Prostate gland (tissue), 2 donors: Measurements from ENCODE around the gene NXPE4. TPM values are rescaled to one million over a fixed set of nuclear protein-coding genes. Genes with fewer than 3 reads are reported as not detected.
"Not testable (repeated sequence)": the region's sequence is repeated elsewhere in the genome, so short reads cannot be mapped to it uniquely, and the experiment has no call there.

Experiments used
- DNase-seq: peaks from one replicate; pipeline ENCODE4 v3.0.0-alpha.2; 2019; ENCODE audit warnings: low spot score
- H3K27ac ChIP-seq, 2 donors: fragments of 200-600 bp; sonication (generic); 2 replicates each; pipeline ENCODE4 v1.5.1; 2017 to 2019
- H3K27me3 ChIP-seq: fragments of 200-600 bp; sonication (generic); replicated peaks from 2 replicates; pipeline ENCODE4 v1.5.1; 2019; ENCODE audit not compliant: insufficient read depth
- H3K36me3 ChIP-seq, 2 donors: fragments of 200-600 bp; sonication (generic); 1 replicate in 1 of 2; 2 replicates in 1 of 2; pipeline versions ENCODE4 v1.5.1 to v1.8.1; 2017 to 2019
- H3K4me1 ChIP-seq: fragments of 200-600 bp; sonication (generic); replicated peaks from 2 replicates; pipeline ENCODE4 v1.5.1; 2019
- H3K4me3 ChIP-seq, 2 donors: fragments of 200-600 bp; sonication (generic); 2 replicates each; pipeline ENCODE4 v1.5.1; 2017 to 2019
- H3K9me3 ChIP-seq: fragments of 200-600 bp; sonication (generic); 2 replicates; pipeline ENCODE4 v1.5.1; 2017
- POLR2A ChIP-seq: fragments of 450-650 bp; IDR thresholded peaks from one replicate; pipeline ENCODE4 v1.6.1; 2016; ENCODE audit warnings: antibody characterized with exemption, mild to moderate bottlenecking
- POLR2AphosphoS5 ChIP-seq: sonication (generic); formaldehyde crosslinking; IDR thresholded peaks from one replicate; pipeline ENCODE4 v1.6.1; 2017; ENCODE audit warnings: antibody characterized with exemption
- WGBS: methylation state at CpG from one replicate; pipeline ENCODE4 v1.1.5; 2018; 5-methylcytosine and 5-hydroxymethylcytosine counted together
- intact Hi-C: fragments of 100-400 bp; cut with DNase I; formaldehyde crosslinking; loops from one replicate; pipeline ENCODE4 v1.14.2; 2022
- total RNA-seq, 2 donors: library from RNA; depleted of rRNA; stranded (reverse); fragments of >200 nt; gene quantifications; one replicate each; pipeline ENCODE4 v1.1.0, GENCODE V29; 2016
- TF ChIP-seq, protein P1 (sequence below), 4 experiments: fragments of 200-600 bp in 2 of 4; fragments of 450-650 bp in 2 of 4; sonication (generic) in 2 of 4; IDR thresholded peaks; 1 replicate in 3 of 4; 2 replicates in 1 of 4; pipeline ENCODE4 v1.5.1; 2016 to 2019; ENCODE audit warnings: antibody characterized with exemption in 4 of 4, mild to moderate bottlenecking in 2 of 4, moderate library complexity in 2 of 4

The NXPE4 gene
- total RNA-seq, 2 donors from 2014 or later, result 0.18 to 12.3 TPM

DNA sequence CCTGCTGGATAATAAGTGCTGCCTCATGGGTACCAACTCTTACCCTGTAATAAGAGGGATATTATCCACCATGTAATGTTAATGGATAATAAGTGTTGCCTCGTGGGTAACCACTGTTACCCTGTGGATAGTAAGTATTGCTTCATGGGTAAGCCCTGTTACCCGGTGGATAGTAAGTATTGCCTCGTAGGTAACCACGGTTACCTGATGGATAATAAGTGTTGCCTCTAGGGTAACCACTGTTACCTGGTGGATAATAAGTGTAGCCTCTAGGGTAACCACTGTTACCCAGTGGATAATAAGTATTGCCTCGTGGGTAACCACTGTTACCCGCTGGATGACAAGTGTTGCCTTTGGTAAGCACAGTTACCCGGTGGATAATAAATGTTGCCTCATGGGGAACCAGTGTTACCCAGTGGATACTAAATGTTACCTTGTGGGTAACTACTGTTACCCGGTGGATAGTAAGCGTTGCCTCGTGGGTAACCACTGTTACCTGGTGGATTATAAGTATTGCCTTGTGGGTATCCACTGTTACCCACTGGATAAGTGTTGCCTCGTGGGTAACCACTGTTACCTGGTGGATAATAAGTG, 18.6 kb upstream of the NXPE4 start:
- TF ChIP-seq POLR2A (no peak), POLR2AphosphoS5 (no peak)
- TF ChIP-seq, protein P1, sequence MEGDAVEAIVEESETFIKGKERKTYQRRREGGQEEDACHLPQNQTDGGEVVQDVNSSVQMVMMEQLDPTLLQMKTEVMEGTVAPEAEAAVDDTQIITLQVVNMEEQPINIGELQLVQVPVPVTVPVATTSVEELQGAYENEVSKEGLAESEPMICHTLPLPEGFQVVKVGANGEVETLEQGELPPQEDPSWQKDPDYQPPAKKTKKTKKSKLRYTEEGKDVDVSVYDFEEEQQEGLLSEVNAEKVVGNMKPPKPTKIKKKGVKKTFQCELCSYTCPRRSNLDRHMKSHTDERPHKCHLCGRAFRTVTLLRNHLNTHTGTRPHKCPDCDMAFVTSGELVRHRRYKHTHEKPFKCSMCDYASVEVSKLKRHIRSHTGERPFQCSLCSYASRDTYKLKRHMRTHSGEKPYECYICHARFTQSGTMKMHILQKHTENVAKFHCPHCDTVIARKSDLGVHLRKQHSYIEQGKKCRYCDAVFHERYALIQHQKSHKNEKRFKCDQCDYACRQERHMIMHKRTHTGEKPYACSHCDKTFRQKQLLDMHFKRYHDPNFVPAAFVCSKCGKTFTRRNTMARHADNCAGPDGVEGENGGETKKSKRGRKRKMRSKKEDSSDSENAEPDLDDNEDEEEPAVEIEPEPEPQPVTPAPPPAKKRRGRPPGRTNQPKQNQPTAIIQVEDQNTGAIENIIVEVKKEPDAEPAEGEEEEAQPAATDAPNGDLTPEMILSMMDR (IDR thresholded peaks at IDR 0.05), result peak in 1 of 4 experiments; percentile 5
- Histone ChIP-seq H3K36me3 (no peaks in the 10 kb centered on the region), H3K9me3 (no peaks in the 10 kb centered on the region), H3K27ac (no peak overlapping the region), H3K27me3 (no peaks in the 10 kb centered on the region), H3K4me1 (no peaks in the 10 kb centered on the region), H3K4me3 (no peak overlapping the region)
- DNase-seq, result no peak
- WGBS, result 89% methylated on average over 11 of the region's 11 CpGs
- intact Hi-C loops, result loop anchor here (5.0 kb wide), 1 partner anchor 272 kb away; no protein-coding TSS in a partner anchor

DNA sequence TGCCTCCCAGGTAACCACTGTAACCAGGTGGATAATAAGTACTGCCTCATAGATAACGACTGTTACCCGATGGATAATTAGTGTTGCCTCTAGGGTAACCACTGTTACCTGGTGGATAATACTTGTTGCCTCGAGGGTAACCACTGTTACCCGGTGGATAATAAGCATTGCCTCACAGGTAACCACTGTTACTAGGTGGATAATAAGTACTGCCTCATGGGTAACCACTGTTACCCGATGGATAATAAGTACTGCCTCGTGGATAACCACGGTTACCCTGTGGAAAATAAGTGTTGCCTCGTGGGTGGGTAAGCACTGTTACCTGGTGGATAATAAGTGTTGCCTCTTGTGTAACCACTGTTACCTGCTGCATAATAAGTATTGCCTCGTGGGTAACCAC, 17.5 kb upstream of the NXPE4 start:
- H3K4me3 ChIP-seq, H3K9me3 ChIP-seq, H3K27ac ChIP-seq, DNase-seq, H3K36me3 ChIP-seq, H3K27me3 ChIP-seq, H3K4me1 ChIP-seq: not testable (repeated sequence)
- intact Hi-C loops, result loop anchor here (5.0 kb wide), 1 partner anchor 271 kb away; no protein-coding TSS in a partner anchor
- 87% methylated on average over 9 of the region's 9 CpGs for WGBS

- DNase-seq, result peak; percentile 0
- no peaks in the 10 kb centered on the region for H3K4me1 ChIP-seq
- H3K36me3 ChIP-seq, result no peaks in the 10 kb centered on the region
- intact Hi-C loops, result loop anchor here (5.0 kb wide), 1 partner anchor 270 kb away; no protein-coding TSS in a partner anchor
- TF ChIP-seq, protein P1 (IDR thresholded peaks at IDR 0.05), result no peak
- no peak for TF ChIP-seq POLR2AphosphoS5
- no peak for TF ChIP-seq POLR2A
- WGBS, result 91% methylated on average over 9 of the region's 9 CpGs
- no peaks in the 10 kb centered on the region for H3K9me3 ChIP-seq
- no peaks in the 10 kb centered on the region for H3K27me3 ChIP-seq
- H3K27ac ChIP-seq, result no peak overlapping the region
- H3K4me3 ChIP-seq, result no peak overlapping the region
These were observed 17.1 kb upstream of the NXPE4 start for GRCh38 chr11:114612686-114613085.

- H3K27ac ChIP-seq, H3K4me3 ChIP-seq, H3K4me1 ChIP-seq, DNase-seq, H3K9me3 ChIP-seq, H3K27me3 ChIP-seq, H3K36me3 ChIP-seq: not testable (repeated sequence)
- 96% methylated on average over 9 of the region's 9 CpGs for WGBS
- intact Hi-C loops, result loop anchor here (5.0 kb wide), 1 partner anchor 270 kb away; no protein-coding TSS in a partner anchor
These were observed 16.6 kb upstream of the NXPE4 start for GRCh38 chr11:114612199-114612598.

GRCh38 chr11:114610984-114611944, 15.7 kb upstream of the NXPE4 start:
- intact Hi-C loops, result loop anchor here (5.0 kb wide), 1 partner anchor 269 kb away; no protein-coding TSS in a partner anchor
- Histone ChIP-seq H3K27me3 (no peaks in the 10 kb centered on the region), H3K4me3 (no peak overlapping the region), H3K4me1 (no peaks in the 10 kb centered on the region), H3K27ac (no peak overlapping the region), H3K9me3 (no peaks in the 10 kb centered on the region), H3K36me3 (no peaks in the 10 kb centered on the region)
- peak; percentile 2 for DNase-seq
- WGBS, result 95% methylated on average over 18 of the region's 18 CpGs
- TF ChIP-seq, protein P1 (IDR thresholded peaks at IDR 0.05), result peak in 3 of 4 experiments; percentile 14 to 47 (median 24)
- no peak for TF ChIP-seq POLR2AphosphoS5
